DMS53 treated with DMSO at 0.1 percent for 48 hours (cell line): ENCODE results near the gene GPHA2.

Experiments used
- DNase-seq: peaks from one replicate; lab custom pipeline; 2025; ENCODE audit not compliant: unreplicated experiment; lab: John Stamatoyannopoulos, UW

GPHA2 gene

GRCh38 chr11:64911689-64912088, 24.0 kb downstream of the GPHA2 start:
- no peak for DNase-seq

DNA sequence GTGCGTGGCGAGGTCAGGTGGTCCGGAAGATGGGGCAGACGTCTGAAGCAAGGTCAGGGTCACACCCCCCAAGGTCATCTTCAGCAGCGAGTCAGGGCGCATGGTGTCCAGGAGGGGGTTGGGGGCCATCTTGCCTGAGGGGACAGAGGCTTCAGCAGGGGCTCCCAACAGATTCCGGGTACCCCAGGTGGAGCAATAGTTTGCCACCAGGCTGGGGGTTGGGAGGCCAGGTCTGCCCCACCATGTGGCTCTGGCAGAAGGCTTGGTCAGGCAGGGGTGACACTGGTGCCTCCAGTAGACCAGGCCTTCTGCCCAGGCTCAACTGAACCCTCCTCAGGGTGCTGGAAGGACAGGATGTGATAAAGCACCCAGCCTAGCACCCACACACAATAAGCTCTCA, 24.6 kb downstream of the GPHA2 start:
- no peak for DNase-seq

DNA sequence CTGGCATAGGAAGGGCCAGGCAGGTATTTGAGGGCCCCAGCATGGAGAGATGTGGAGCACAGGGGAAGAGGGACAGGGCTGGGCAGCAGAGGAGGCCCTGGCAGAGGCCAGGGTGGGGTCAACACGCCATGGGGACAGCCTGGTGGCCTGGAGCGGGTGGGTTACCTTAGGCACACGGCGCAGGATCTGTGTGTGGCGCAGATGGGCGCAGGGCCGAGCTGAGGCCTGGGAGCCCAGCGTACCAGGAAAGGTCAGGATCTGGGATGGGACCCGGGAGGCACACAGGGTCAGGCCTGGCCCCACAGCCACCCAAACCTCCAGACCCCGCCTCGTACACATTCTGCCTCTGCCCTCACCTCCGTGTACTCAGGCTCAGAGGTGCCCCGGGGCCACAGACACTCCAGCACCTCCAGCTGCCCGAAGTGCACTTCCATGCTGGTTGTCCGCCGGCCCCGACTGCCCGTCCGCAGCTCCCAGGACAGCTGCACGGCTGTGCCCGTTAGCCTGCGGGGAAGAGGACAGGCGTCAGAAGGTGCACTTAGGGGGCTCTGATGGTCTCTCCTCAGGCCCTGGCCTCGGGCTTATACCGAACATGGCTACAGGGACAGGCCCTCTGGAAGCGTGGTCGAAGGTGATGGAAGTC, 25.1 kb downstream of the GPHA2 start:
- DNase-seq: no peak

GRCh38 chr11:64909653-64910343, 25.9 kb downstream of the GPHA2 start:
- no peak for DNase-seq

- DNase-seq: no peak
Observed at GRCh38 chr11:64908766-64909165, 26.9 kb downstream of the GPHA2 start.

DNA sequence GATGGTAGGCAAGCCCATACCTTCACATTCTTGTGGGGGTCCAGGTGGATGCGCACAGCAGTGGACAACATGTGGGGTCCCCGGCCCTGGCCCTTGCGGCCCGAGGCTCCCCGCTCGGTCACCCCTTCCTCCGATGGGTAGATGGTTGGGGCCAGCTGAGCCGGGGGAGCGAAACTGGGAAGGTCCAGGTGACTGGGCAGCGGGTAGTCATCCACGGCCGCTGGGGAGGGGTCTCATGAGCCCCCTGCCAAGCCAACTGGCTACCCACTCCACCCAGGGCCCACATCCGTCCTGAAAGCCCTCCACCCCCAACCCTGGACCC, 29.4 kb downstream of the GPHA2 start:
- no peak for DNase-seq

DNA sequence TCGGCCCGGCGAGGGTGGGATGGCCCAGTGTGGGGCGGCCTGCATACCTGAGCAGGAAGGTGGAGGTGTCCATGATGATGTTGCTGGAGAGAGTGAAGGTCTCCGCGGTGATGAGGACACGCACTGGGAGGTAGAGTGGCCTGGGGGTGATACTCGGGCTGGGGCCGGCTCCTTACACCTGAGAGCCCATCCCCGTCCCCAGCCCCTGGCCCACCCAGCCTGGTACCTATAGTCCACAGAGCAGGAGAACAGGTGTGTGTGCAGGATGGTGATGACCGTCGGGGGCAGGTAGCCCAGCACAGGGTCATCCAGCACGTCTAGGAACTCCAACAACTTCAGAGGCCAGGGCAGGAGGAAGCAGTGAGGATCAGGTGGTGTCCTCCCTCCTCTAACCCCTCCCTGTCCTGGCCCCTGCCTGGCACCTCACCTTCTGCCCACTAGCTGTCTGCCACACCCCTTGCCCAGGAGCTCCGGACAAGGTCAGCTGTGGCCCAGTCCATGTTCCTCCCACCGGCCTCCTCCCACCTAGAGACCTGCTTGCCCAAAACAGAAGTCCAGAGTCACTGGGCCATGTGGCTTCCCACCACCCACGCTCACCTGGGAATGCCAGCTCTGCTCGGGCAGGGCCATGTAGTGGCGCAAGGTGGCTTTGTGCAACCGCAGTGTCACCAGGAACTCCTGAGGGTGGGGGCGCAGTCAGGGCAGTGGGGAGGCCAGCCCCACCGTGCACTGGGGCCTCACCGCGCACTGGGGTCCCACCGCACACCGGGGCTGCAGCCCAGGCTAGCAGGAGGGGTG, 30.0 kb downstream of the GPHA2 start:
- DNase-seq: no peak

DNA sequence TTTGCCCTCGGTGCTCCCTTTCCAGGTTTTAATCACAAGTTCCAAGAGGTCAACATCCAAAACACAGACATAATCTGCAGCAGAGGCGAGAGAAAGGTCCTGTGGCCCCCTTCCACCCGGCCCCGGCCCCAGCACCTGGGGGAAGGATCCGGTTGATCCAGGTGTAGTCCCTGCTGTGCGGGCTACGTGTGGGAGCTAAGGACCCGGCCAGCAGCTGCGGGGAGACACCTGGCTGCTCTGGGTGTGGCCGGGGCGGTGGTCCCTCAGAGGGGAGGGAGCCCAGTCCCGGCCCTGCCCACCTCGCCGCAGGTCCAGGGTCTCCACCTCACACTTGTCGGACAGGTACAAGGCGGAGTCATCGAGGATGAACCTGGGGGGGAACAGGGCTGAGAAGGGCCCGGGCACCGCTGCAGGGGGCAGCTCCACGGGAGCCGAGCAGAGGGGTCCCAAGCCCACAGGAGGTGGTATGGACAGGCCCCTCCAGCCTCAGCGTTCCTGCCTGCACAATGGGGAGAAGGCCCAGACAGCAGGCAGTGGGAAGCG, 32.3 kb downstream of the GPHA2 start:
- DNase-seq: no peak

DNA sequence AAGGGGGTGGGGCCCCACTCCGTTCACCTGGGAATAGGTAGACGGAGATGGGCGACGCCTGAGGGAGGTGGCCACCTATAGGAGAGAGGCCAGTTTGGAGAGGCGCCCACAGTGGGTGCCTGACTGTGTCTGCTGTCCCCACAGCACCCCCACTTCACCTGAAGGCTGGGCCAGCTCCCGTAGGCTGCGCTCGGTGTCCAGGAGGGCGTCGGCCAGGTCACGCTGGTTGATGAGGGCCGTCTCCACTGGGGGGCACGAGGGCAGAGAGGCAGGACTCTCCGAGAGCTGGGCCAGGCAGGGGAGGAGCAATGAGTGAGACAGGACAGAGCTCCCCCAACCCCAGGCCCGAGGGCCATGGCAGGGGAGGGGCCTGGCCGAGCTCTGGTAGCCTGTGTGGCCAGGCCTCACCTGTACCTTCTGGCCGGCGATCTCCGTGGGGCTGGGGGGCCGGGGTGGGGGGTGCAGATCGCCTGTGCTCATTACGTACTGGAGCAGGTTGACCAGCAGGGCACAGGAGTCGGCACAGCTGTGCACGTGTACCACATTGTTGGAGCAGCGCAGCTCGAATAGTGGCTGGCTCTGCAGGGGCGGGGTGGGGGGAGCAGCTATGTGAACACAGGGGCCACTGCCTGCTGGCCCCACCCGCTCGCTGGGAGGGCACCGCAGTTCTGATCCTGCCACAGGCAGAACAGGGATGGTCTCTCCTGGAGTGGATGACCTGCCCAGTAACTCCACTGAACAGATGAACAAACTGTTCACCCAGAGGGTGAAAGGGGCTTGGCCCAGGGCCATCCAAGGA, 33.4 kb downstream of the GPHA2 start:
- DNase-seq: no peak

- no peak for DNase-seq
Observed at GRCh38 chr11:64900774-64901173, 34.9 kb downstream of the GPHA2 start.

GRCh38 chr11:64900263-64900678, 35.4 kb downstream of the GPHA2 start:
- DNase-seq: peak; percentile 72

GRCh38 chr11:64898541-64898940, 37.2 kb downstream of the GPHA2 start:
- DNase-seq: no peak

DNA sequence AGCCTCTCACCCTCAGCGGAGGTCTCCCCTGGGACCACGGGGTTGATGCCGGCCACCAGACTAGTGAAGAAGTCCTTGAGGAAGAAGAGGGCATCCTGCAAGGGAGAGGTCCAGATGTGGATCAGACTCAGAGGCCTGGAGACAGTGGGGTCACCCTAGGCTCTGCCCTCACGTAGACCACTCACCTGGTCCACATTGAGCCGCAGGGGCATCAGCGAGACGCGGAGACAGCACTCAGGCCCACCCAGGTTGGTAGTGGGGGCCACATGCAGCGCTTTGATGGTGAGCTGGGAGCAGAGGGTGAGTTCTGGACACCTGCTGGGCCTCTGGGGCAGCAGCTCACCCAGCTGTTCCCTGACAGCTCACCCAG, 37.6 kb downstream of the GPHA2 start:
- no peak for DNase-seq

- no peak for DNase-seq
Observed at GRCh38 chr11:64897381-64898075, 38.2 kb downstream of the GPHA2 start.

GRCh38 chr11:64896448-64897022, 39.2 kb downstream of the GPHA2 start:
- DNase-seq: no peak

DNA sequence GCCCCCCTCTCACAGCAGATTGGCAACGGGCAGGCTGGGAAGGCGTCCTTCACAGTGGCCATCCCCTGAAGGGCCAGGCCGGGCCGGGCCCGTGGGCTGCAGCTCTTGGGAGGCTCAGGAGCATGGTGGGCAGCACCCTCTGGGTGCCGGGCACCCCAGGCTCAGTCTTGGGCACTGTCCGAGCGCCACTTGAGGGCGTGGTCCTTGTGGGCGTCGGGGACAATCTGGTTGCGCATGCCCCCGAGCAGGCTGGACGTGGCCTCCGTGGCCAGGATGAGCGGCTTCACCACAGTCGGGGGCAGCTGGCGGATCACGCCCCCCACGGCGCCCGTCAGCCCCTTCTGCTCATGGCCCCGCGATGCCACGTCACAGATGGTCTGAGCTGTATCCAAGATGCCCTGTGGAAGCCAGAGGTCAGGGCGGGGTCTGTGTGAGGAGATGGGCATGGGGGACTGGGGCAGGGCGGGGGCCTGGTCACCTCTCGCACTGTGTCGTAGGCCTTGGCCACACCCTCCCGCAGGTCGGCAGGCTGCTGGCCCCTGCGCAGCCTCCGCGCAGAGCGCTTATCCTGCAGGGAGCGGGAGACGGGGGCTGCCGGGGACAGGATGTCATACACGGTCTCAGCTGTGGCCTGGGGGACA, 40.8 kb downstream of the GPHA2 start:
- no peak for DNase-seq

GRCh38 chr11:64894070-64894811, 41.5 kb downstream of the GPHA2 start:
- DNase-seq: peak; percentile 31

- DNase-seq: peak; percentile 70
Observed at GRCh38 chr11:64893194-64894069, 42.3 kb downstream of the GPHA2 start.
